ENCODE data around the gene PRODH2. TPM values are rescaled to one million over a fixed set of nuclear protein-coding genes. Genes with fewer than 3 reads are reported as not detected.

The PRODH2 gene
- total and polyA plus RNA-seq, 2 of the 13 experiments (the other 11 are each of a cell fraction or from before 2014, with no cell fraction given), result 86.7 to 118 TPM

DNA sequence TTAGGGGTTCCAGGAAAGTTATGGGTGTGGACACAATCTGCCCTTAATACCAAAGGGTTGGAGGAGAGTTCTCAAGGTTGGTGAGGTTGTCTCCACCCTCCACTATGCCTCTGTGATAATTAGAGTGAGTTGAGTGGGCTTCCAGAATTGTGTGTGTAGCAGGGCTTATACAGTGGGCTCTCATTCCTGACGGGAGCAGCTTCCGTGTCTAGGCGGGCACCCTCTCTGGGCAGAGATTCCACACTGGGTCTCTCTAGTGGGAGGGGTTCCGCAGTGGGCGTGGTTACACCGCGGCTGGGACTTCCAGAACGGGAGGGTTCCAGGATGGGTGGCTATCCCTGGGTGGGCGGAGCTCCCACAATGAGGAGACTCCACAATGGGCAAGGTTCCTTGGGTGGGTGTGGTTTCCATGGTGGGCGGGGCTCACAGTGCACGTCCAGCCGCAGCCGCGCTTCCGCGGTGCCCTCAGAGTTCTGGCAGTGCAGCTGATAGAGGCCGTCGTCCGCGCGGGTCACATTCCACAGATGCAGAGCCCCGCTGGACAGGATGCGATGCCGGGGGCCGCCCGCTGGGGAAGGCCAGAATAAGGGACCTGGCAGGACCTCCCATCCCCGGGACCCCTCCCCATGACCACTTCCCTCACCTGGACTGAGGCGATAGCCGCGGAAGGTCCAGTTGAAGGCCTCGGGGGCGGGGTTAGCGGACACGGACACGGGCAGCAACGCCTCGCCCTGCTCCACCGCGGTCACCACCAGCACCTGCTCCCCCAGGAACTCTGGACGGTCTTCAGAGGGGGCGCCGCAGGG lies 31.2 kb upstream of the PRODH2 start (continued):
- TF ChIP-seq TCF7L2 (IDR thresholded peaks at IDR 0.05; ENCODE audit: low read depth, low read length), result no peak
- TF ChIP-seq, protein P1, sequence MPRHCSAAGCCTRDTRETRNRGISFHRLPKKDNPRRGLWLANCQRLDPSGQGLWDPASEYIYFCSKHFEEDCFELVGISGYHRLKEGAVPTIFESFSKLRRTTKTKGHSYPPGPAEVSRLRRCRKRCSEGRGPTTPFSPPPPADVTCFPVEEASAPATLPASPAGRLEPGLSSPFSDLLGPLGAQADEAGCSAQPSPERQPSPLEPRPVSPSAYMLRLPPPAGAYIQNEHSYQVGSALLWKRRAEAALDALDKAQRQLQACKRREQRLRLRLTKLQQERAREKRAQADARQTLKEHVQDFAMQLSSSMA (CRISPR knock-in tag; IDR thresholded peaks at IDR 0.05), result no peak
- TF ChIP-seq HNRNPUL1 (IDR thresholded peaks at IDR 0.05; ENCODE audit: low read depth, low read length), result no peak
- no peak for TF ChIP-seq SP2 (CRISPR knock-in tag; IDR thresholded peaks at IDR 0.05)
- TF ChIP-seq ZNF672 (CRISPR knock-in tag; IDR thresholded peaks at IDR 0.05), result no peak
- 0 out of 2 replicates have a peak, but pooled peaks have one; percentile 2 for TF ChIP-seq HNF4A (CRISPR knock-in tag; IDR thresholded peaks at IDR 0.05)
- no peak for TF ChIP-seq ZBTB1 (CRISPR knock-in tag; IDR thresholded peaks at IDR 0.05; ENCODE audit: borderline replicate concordance)
- TF ChIP-seq, protein P2, sequence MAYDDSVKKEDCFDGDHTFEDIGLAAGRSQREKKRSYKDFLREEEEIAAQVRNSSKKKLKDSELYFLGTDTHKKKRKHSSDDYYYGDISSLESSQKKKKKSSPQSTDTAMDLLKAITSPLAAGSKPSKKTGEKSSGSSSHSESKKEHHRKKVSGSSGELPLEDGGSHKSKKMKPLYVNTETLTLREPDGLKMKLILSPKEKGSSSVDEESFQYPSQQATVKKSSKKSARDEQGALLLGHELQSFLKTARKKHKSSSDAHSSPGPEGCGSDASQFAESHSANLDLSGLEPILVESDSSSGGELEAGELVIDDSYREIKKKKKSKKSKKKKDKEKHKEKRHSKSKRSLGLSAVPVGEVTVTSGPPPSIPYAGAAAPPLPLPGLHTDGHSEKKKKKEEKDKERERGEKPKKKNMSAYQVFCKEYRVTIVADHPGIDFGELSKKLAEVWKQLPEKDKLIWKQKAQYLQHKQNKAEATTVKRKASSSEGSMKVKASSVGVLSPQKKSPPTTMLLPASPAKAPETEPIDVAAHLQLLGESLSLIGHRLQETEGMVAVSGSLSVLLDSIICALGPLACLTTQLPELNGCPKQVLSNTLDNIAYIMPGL (CRISPR knock-in tag; IDR thresholded peaks at IDR 0.05; ENCODE audit: borderline replicate concordance in 1 of 2, low read depth in 1 of 2), result no peak
- no peak for TF ChIP-seq NCOR1 (IDR thresholded peaks at IDR 0.05; ENCODE audit: borderline replicate concordance, low read length)
- TF ChIP-seq STAT5B (CRISPR knock-in tag; IDR thresholded peaks at IDR 0.05), result no peak
- TF ChIP-seq, protein P3, sequence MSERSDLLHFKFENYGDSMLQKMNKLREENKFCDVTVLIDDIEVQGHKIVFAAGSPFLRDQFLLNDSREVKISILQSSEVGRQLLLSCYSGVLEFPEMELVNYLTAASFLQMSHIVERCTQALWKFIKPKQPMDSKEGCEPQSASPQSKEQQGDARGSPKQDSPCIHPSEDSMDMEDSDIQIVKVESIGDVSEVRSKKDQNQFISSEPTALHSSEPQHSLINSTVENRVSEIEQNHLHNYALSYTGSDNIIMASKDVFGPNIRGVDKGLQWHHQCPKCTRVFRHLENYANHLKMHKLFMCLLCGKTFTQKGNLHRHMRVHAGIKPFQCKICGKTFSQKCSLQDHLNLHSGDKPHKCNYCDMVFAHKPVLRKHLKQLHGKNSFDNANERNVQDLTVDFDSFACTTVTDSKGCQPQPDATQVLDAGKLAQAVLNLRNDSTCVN (CRISPR knock-in tag; IDR thresholded peaks at IDR 0.05; ENCODE audit: borderline replicate concordance), result no peak
- TF ChIP-seq, protein P4, sequence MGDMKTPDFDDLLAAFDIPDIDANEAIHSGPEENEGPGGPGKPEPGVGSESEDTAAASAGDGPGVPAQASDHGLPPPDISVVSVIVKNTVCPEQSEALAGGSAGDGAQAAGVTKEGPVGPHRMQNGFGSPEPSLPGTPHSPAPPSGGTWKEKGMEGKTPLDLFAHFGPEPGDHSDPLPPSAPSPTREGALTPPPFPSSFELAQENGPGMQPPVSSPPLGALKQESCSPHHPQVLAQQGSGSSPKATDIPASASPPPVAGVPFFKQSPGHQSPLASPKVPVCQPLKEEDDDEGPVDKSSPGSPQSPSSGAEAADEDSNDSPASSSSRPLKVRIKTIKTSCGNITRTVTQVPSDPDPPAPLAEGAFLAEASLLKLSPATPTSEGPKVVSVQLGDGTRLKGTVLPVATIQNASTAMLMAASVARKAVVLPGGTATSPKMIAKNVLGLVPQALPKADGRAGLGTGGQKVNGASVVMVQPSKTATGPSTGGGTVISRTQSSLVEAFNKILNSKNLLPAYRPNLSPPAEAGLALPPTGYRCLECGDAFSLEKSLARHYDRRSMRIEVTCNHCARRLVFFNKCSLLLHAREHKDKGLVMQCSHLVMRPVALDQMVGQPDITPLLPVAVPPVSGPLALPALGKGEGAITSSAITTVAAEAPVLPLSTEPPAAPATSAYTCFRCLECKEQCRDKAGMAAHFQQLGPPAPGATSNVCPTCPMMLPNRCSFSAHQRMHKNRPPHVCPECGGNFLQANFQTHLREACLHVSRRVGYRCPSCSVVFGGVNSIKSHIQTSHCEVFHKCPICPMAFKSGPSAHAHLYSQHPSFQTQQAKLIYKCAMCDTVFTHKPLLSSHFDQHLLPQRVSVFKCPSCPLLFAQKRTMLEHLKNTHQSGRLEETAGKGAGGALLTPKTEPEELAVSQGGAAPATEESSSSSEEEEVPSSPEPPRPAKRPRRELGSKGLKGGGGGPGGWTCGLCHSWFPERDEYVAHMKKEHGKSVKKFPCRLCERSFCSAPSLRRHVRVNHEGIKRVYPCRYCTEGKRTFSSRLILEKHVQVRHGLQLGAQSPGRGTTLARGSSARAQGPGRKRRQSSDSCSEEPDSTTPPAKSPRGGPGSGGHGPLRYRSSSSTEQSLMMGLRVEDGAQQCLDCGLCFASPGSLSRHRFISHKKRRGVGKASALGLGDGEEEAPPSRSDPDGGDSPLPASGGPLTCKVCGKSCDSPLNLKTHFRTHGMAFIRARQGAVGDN (CRISPR knock-in tag; IDR thresholded peaks at IDR 0.05), result peak; percentile 10; the same call in 1 of the 2 replicates
- TF ChIP-seq ZSCAN25 (CRISPR knock-in tag; IDR thresholded peaks at IDR 0.05), result no peak
- TF ChIP-seq RARG (CRISPR knock-in tag; IDR thresholded peaks at IDR 0.05; ENCODE audit: low read depth), result no peak
